ENCODE results near the gene OSBP. TPM values are rescaled to one million over a fixed set of nuclear protein-coding genes. Genes with fewer than 3 reads are reported as not detected.

OSBP gene
- total RNA-seq, 2 donors from 2014 or later: 24.8 to 25.7 TPM

DNA sequence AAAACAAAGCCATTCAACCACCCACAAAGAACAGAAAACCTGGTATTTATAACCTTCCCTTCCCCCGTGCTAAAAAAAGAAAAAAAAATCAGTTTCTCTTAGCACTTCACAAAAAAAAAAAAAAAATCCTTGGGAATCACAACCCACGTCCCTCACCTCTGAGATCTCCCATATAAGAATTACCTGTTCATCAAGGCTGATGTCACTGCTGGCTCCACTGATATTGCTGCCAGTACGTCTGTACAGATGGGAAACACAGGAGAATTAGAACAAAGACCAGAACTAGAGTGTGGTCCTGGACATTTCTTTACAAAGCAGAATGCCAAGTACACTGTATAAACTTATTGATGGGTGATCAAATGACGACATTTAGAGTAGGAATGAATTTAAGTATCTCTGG, 14.9 kb downstream of the OSBP start:
- Histone ChIP-seq H3K36me3 (peaks cover 79% of the 10 kb centered on the region), H3K27ac (no peak overlapping the region), H3K4me1 (no peaks in the 10 kb centered on the region), H3K4me3 (no peak overlapping the region), H3K9me3 (no peaks in the 10 kb centered on the region), H3K27me3 (no peaks in the 10 kb centered on the region)
- no peak for DNase-seq (ENCODE audit: low spot score)
- TF ChIP-seq, protein P1, sequence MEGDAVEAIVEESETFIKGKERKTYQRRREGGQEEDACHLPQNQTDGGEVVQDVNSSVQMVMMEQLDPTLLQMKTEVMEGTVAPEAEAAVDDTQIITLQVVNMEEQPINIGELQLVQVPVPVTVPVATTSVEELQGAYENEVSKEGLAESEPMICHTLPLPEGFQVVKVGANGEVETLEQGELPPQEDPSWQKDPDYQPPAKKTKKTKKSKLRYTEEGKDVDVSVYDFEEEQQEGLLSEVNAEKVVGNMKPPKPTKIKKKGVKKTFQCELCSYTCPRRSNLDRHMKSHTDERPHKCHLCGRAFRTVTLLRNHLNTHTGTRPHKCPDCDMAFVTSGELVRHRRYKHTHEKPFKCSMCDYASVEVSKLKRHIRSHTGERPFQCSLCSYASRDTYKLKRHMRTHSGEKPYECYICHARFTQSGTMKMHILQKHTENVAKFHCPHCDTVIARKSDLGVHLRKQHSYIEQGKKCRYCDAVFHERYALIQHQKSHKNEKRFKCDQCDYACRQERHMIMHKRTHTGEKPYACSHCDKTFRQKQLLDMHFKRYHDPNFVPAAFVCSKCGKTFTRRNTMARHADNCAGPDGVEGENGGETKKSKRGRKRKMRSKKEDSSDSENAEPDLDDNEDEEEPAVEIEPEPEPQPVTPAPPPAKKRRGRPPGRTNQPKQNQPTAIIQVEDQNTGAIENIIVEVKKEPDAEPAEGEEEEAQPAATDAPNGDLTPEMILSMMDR (IDR thresholded peaks at IDR 0.05): no peak

DNA sequence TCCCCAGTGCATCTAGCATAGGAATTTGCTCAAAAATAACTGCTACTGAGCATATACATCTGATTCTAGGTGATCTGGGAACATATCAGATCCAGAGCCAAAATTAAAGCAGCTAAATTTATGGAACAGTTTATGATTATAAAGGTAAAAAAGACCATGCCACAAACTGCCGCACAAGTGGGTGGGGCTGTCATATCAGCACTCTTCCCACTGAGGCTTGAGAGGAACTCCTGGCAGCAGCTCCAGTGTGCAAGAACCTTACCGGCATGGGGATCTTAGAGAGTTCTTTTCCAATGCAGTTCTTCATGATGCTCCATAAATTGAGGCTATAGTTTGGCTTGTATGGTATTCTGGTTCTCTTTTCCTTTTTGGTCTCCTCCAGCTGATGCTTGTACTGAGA, 15.3 kb downstream of the OSBP start:
- TF ChIP-seq, protein P1 (IDR thresholded peaks at IDR 0.05): no peak
- Histone ChIP-seq H3K4me3 (no peak overlapping the region), H3K36me3 (peaks cover 75% of the 10 kb centered on the region), H3K4me1 (no peaks in the 10 kb centered on the region), H3K27ac (no peak overlapping the region), H3K9me3 (no peaks in the 10 kb centered on the region), H3K27me3 (no peaks in the 10 kb centered on the region)
- no peak for DNase-seq (ENCODE audit: low spot score)

DNA sequence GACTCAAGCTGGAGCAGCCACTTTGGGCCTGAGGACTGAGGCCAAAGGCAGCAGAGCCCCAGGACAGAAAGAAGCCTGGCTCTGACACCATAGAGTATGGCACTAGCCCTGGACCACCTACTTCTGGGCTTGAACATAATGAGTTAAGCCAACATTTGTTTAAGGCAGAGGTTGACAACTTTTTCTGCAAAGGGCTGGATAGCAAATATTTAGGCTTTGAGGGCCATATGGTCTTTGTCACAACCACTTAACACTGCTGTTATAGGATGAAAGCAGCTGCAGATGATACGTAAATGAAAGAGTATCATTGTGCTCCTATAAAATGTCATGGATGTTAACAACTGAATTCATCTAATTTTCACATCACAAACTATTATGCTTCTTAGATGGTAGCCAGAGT, 16.6 kb downstream of the OSBP start:
- TF ChIP-seq, protein P1 (IDR thresholded peaks at IDR 0.05): no peak

DNA sequence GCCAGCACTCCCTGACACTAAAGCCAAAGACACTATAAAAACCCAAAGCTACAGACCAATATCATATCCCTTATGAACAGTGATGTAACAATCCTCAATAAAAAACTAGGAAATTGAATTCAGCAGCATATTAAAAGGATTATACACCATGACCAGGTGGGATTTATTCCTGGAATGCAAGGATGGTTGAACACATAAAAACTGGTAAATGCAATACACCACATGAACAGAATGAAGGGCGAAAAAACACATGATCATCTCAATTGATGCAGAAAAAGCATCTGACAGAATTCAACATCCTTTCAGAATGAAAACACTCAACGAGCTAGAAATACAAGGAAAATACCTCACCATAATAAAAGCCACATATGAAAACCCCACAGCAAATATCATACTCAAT, 31.3 kb downstream of the OSBP start:
- Histone ChIP-seq H3K27me3 (no peaks in the 10 kb centered on the region), H3K4me3 (no peak overlapping the region), H3K9me3 (peaks cover 0 to 9% of the 10 kb centered on the region in 2 donors), H3K4me1 (no peaks in the 10 kb centered on the region), H3K36me3 (peaks cover 57% of the 10 kb centered on the region), H3K27ac (no peak overlapping the region)
- no peak for DNase-seq (ENCODE audit: low spot score)
- TF ChIP-seq, protein P1 (IDR thresholded peaks at IDR 0.05): no peak

More for the DNA sequence above, 16.6 kb downstream of the OSBP start:
- no peaks in the 10 kb centered on the region for H3K4me1 ChIP-seq
- H3K36me3 ChIP-seq: peaks cover 78% of the 10 kb centered on the region
- no peak overlapping the region for H3K27ac ChIP-seq
- H3K27me3 ChIP-seq: no peaks in the 10 kb centered on the region
- H3K9me3 ChIP-seq: no peaks in the 10 kb centered on the region
- no peak overlapping the region for H3K4me3 ChIP-seq
- DNase-seq (ENCODE audit: low spot score): no peak

DNA sequence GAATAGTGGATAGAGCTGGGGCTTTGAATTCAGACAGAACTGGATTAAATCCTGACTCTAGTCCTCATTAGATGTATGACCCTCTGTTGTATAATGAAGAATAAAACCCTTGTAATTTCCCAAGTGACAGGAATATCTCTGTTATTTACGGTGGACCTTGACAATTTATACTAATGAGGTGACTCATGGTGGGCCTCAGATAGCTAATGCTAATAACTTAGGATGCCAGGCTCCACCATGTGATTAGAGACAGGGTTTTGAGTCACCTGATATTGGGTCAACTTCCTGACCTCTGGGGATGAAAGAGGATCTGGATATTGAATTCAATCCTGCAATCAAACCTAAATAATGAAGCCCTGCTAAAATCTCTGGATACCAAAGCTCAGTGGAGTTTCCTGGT, 33.6 kb downstream of the OSBP start:
- Histone ChIP-seq H3K9me3 (peaks cover 0 to 9% of the 10 kb centered on the region in 2 donors), H3K27me3 (no peaks in the 10 kb centered on the region), H3K36me3 (peaks cover 52% of the 10 kb centered on the region), H3K4me1 (no peaks in the 10 kb centered on the region), H3K4me3 (no peak overlapping the region), H3K27ac (no peak overlapping the region)
- no peak for DNase-seq (ENCODE audit: low spot score)
- TF ChIP-seq, protein P1 (IDR thresholded peaks at IDR 0.05): no peak

DNA sequence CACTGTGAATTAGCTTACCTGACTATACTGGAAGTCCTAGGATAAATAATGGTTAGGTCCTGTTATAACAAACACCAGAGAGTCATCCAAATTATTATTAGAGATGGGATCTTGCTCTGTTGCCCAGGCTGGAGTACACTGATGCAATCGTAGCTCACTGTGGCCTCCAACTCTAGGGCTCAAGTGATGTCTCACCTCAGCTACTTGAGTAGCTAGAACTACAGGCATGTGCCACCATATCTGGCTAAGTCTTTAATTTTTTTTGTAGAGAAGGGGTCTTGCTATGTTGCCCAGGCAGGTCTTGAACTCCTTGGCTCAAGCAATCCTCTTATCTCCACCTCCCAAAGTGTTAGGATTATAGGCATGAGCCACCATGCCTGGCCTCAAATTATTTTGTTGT, 37.2 kb downstream of the OSBP start:
- Histone ChIP-seq H3K9me3 (no peaks in the 10 kb centered on the region), H3K36me3 (peaks cover 54% of the 10 kb centered on the region), H3K4me1 (no peaks in the 10 kb centered on the region), H3K27me3 (no peaks in the 10 kb centered on the region), H3K4me3 (no peak overlapping the region), H3K27ac (no peak overlapping the region)
- no peak for DNase-seq (ENCODE audit: low spot score)
- TF ChIP-seq, protein P1 (IDR thresholded peaks at IDR 0.05): no peak

Measured in right atrium auricular region (tissue), 2 donors.